Renal pelvis (tissue), 4 donors: ENCODE data around the gene GNB1L. TPM values are rescaled to one million over a fixed set of nuclear protein-coding genes. Genes with fewer than 3 reads are reported as not detected.

Experiments
- DNase-seq: peaks from one replicate; pipeline ENCODE4 v3.0.0-alpha.2; 2013
- polyA plus RNA-seq, 3 donors: library from polyadenylated mRNA; unstranded; fragments of 120-200 nt; gene quantifications; one replicate each; pipeline ENCODE4 v1.2.1, GENCODE V29; 2013; ENCODE audit not compliant: insufficient read length in 3 of 3

The GNB1L gene
- polyA plus RNA-seq, 3 donors, result 5.6 to 8.3 (median 7.2) TPM

- DNase-seq, result no peak
These were observed 24.0 kb upstream of the GNB1L start for GRCh38 chr22:19878461-19879245.

GRCh38 chr22:19877626-19878339 lies 23.1 kb upstream of the GNB1L start:
- DNase-seq, result no peak

GRCh38 chr22:19876941-19877625 lies 22.4 kb upstream of the GNB1L start:
- DNase-seq, result no peak

DNA sequence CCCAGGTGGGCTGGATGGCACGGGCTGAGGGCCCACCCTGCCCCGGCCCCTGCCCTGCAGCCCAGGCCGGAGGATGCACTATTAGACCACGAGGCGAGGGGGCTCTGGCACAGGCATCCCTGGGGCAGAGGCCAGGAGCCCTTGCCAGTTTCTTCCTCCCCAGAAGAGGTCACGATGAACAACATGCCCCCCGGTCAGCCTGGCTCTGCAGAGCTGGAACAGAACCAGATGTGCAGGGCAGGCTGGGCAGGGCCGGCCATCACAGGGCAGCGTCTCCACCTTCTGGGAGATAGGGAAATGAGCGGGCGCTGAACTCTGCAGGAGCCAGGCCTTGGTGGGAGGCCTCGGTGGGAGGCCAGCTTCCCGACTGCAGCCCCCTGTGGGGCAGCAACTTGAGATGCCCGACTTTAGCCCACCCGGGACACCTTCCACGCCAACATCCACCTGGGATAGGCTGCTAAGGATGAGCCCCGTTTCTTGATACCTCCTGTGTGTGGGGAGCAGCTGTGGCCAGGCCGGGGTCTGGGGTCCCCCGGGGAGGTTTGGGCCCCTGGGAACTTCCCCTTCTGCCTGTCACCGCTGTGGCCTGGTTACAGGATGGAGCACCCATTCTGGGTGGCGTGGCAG lies 21.8 kb upstream of the GNB1L start:
- no peak for DNase-seq

- no peak for DNase-seq
These were observed 21.0 kb upstream of the GNB1L start for GRCh38 chr22:19875531-19876313.

DNA sequence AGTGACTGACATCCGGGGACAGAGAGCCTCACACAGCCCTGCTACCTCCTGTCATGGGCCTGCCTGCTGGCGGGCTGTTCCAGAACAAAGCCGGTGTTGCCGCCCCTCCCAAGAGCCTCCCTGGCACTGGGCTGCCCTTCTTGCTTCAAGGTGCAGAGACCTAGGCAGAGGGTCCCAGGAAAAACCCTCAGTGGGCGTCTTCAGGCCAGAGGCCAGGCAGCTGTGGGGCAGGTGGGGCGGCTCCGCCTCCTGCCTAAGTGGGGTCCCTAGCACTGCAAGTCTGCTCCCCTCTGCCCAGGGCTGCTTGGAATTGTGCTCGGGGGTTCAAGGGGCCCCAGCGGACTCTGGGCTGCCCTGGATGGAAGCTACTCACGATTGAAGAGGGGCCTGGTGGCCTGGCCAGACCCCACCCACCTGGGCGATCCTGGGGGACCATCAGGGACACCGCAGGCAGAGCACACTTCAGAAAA lies 20.4 kb upstream of the GNB1L start:
- no peak for DNase-seq

GRCh38 chr22:19874307-19875060 lies 19.8 kb upstream of the GNB1L start:
- peak; percentile 26 for DNase-seq

DNA sequence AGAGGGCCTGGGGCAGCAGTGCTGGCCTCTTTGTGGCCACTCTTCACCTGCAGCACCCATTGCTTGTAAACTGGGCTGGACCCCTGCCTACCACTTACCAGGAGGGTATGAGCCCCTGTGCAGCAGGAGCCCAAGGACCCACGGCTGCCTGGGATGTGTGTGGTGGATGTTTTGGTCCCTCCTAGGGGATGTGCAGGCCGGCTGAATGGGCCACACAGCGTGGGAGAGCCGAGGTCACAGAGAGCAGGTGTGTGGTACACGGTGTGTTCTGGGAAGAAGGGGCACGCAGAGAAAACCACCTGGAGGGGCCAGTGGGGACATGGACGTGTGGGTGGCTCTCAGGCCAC lies 19.3 kb upstream of the GNB1L start:
- DNase-seq, result no peak

GRCh38 chr22:19873138-19873959 lies 18.7 kb upstream of the GNB1L start:
- DNase-seq, result no peak

DNA sequence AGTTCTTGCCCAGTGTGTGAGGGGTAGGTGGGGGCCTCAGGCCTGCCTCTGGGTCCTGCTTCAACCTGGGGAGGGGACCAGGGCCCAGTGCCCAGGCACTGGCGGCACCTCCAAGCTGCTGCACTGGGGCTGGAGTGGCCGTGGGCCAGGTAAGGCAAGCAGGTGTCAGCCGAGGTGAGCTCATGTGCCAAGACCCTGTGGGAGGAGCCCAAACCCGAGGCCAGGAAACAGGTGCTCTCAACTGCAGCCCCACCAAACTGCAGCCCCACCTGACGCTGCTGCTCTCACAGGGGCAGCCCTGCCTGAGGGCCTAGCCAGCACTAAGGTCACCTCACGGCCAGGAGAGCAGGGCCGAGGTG lies 18.1 kb upstream of the GNB1L start:
- DNase-seq, result no peak

DNA sequence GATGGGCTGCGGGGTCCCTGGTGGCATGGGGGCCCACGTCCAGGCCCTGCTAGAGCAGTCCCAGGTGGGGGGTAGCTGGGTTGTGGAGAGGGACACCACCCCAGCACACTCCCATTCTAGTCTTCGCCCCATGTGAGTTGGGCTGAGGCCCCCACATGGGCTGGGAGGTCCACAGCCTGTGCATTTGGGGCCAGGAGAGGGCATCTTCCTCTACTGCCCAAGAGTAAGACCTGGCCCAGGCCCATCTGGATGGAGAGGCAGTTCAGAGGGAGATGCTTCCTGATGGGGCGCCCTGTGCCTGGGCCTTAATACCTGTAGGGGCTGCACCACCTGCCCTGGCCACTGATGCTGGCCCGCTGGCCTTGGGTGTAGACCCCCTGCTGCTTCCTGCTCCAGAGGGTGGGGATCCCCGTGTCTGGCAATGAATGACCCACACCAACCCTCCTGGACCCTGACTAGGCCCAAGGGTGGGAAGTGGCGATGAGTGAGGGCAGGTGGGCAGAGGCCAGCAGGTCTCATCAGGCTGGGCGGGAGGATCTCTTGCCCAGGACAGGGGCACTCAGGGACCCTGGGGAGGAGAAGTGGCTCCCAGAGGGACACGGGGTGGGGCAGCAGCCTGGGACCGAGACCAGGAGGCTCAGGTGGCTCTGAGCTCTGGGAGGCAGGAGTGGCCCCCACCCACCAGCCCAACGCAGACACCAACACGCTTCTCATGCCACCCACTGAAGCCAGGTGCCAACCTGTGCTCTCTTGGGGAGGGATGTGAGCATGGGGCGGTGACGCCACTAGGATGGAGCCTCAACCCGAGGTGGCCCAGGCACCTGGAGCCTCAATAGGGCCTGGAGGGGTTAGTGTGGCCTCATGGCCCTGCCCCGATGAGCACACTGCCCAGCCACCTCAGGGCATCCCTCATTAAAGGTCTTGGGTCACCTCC lies 17.4 kb upstream of the GNB1L start:
- no peak for DNase-seq

GRCh38 chr22:19871023-19871844 lies 16.6 kb upstream of the GNB1L start:
- DNase-seq, result no peak

GRCh38 chr22:19870153-19871022 lies 15.7 kb upstream of the GNB1L start:
- no peak for DNase-seq

GRCh38 chr22:19869497-19870152 lies 15.0 kb upstream of the GNB1L start:
- no peak for DNase-seq

- DNase-seq, result no peak
These were observed 14.2 kb upstream of the GNB1L start for GRCh38 chr22:19868773-19869471.

- DNase-seq, result no peak
These were observed 13.7 kb upstream of the GNB1L start for GRCh38 chr22:19868333-19868732.
